Measurements from ENCODE around the gene DSCAM.

GRCh38 chr21:40318371-40318770 is 528.6 kb downstream of the DSCAM start:
- TF ChIP-seq RELB (IDR thresholded peaks at IDR 0.05; ENCODE audit: low read depth) (no peak), ASH2L (IDR thresholded peaks at IDR 0.05; ENCODE audit: borderline replicate concordance, low read depth) (no peak), RBBP5 (conservative IDR thresholded peaks at IDR 0.05) (no peak), CTCF (IDR thresholded peaks at IDR 0.05 in 2 of 3, conservative IDR thresholded peaks at IDR 0.05 in 1 of 3; ENCODE audit: control insufficient read depth in 2 of 3, extremely low read depth in 1 of 3, insufficient read depth in 1 of 3, low read depth in 3 of 3, low read length in 3 of 3) (no peak), EZH2 (IDR thresholded peaks at IDR 0.05; ENCODE audit: borderline replicate concordance, control insufficient read depth, low read depth, low read length) (no peak), ZBTB33 (IDR thresholded peaks at IDR 0.05) (no peak), ATF2 (IDR thresholded peaks at IDR 0.05; ENCODE audit: low read length) (no peak), GABPA (IDR thresholded peaks at IDR 0.05; ENCODE audit: low read depth) (no peak), NBN (IDR thresholded peaks at IDR 0.05) (no peak), POLR2A (IDR thresholded peaks at IDR 0.05; ENCODE audit: low read depth, low read length) (no peak), HDAC6 (IDR thresholded peaks at IDR 0.05; ENCODE audit: unreplicated experiment) (no peak), CREB1 (IDR thresholded peaks at IDR 0.05; ENCODE audit: low read depth) (no peak)

Data from GM12878 (cell line).